Upper lobe of left lung (tissue), 6 donors: ENCODE measurements around the gene DIDO1. TPM values are rescaled to one million over a fixed set of nuclear protein-coding genes. Genes with fewer than 3 reads are reported as not detected.
A peak's percentile ranks its signal among the peaks of the same experiment; 100 is the strongest.

Experiments used
- ATAC-seq, 2 donors: fragments of 200-7000 bp; cut with Tn5 transposase; one replicate each; pipeline ENCODE4 v1.9.1; 2022; ENCODE audit warnings: mild to moderate bottlenecking in 2 of 2, moderate library complexity in 2 of 2; ENCODE audit not compliant: low FRiP score in 2 of 2
- DNase-seq, 2 donors: peaks; one replicate each; pipeline ENCODE4 v3.0.0-alpha.2; 2019 to 2020
- H3K27ac ChIP-seq, 4 donors: fragments of 200-600 bp; sonication (generic); one replicate each; pipeline ENCODE4 v1.5.1; 2016 to 2019
- H3K27me3 ChIP-seq, 4 donors: fragments of 200-600 bp; sonication (generic); one replicate each; pipeline ENCODE4 v1.5.1; 2017 to 2019
- H3K36me3 ChIP-seq, 4 donors: fragments of 200-600 bp; sonication (generic); one replicate each; pipeline ENCODE4 v1.5.1; 2016 to 2019
- H3K4me1 ChIP-seq, 4 donors: fragments of 200-600 bp; sonication (generic); one replicate each; pipeline ENCODE4 v1.5.1; 2018 to 2019
- H3K4me3 ChIP-seq, 4 donors: fragments of 200-600 bp; sonication (generic); one replicate each; pipeline ENCODE4 v1.5.1; 2017 to 2019; ENCODE audit warnings: mild to moderate bottlenecking in 2 of 4, moderate library complexity in 1 of 4
- H3K9me3 ChIP-seq, 4 donors: fragments of 200-600 bp; sonication (generic); one replicate each; pipeline ENCODE4 v1.5.1; 2018 to 2019
- CTCF ChIP-seq, 6 experiments: fragments of 450-650 bp in 4 of 6; fragments of 200-600 bp in 2 of 6; sonication (generic) in 2 of 6; IDR thresholded peaks; one replicate each; pipeline ENCODE4 v1.5.1; 2016 to 2019; ENCODE audit warnings: antibody characterized with exemption in 6 of 6
- EP300 ChIP-seq, 4 donors: sonication (generic); formaldehyde crosslinking; IDR thresholded peaks; one replicate each; pipeline ENCODE4 v1.5.1; 2017; ENCODE audit warnings: antibody characterized with exemption in 4 of 4, control low read depth in 2 of 4
- POLR2A ChIP-seq, 4 donors: fragments of 450-650 bp; IDR thresholded peaks; one replicate each; pipeline ENCODE4 v1.5.1; 2016 to 2017; ENCODE audit warnings: antibody characterized with exemption in 4 of 4, mild to moderate bottlenecking in 2 of 4
- POLR2AphosphoS5 ChIP-seq, 2 donors: sonication (generic); formaldehyde crosslinking; IDR thresholded peaks; one replicate each; pipeline ENCODE4 v1.5.1; 2017; ENCODE audit warnings: antibody characterized with exemption in 2 of 2
- WGBS, 2 donors: methylation state at CpG; one replicate each; pipeline ENCODE4 v1.1.5; 2017 to 2018; 5-methylcytosine and 5-hydroxymethylcytosine counted together
- total RNA-seq, 6 donors: library from RNA; depleted of rRNA in 4 of 6; stranded (reverse); fragments of >200 nt in 4 of 6; gene quantifications; one replicate each; pipeline versions ENCODE4 v1.1.0 to v1.2.1, GENCODE V29; 2016 to 2021
- donor health status: DM: no; HTN: no; CAD: no; lungs with moderate emphysema.
- donor health status: DM: no; HTN: yes; CAD: no; lungs with severe emphysema.

Gene DIDO1
- total RNA-seq, 6 donors from 2014 or later: 51.6 to 109 (median 58.9) TPM

GRCh38 chr20:62951896-62952372, 25.6 kb upstream of the DIDO1 start:
- Histone ChIP-seq H3K27me3 (no peaks in the 10 kb centered on the region), H3K4me3 (peak overlapping the region in 3 of 4 donors; percentile 36 to 52 (median 41)), H3K9me3 (no peaks in the 10 kb centered on the region), H3K4me1 (peaks cover 26 to 45% (median 31%) of the 10 kb centered on the region in 4 donors), H3K36me3 (peaks cover 0 to 36% (median 17%) of the 10 kb centered on the region in 4 donors), H3K27ac (peak overlapping the region in 1 of 4 donors; percentile 87)
- peak in 1 of 2 donors; percentile 55 for DNase-seq
- 94% methylated on average over 6 to 8 of the region's 8 CpGs for WGBS, 2 donors
- ATAC-seq: no peak
- no peak for TF ChIP-seq POLR2AphosphoS5 (IDR thresholded peaks at IDR 0.05)
- TF ChIP-seq CTCF (IDR thresholded peaks at IDR 0.05): no peak
- TF ChIP-seq POLR2A (IDR thresholded peaks at IDR 0.05): no peak
- TF ChIP-seq EP300 (IDR thresholded peaks at IDR 0.05): no peak

DNA sequence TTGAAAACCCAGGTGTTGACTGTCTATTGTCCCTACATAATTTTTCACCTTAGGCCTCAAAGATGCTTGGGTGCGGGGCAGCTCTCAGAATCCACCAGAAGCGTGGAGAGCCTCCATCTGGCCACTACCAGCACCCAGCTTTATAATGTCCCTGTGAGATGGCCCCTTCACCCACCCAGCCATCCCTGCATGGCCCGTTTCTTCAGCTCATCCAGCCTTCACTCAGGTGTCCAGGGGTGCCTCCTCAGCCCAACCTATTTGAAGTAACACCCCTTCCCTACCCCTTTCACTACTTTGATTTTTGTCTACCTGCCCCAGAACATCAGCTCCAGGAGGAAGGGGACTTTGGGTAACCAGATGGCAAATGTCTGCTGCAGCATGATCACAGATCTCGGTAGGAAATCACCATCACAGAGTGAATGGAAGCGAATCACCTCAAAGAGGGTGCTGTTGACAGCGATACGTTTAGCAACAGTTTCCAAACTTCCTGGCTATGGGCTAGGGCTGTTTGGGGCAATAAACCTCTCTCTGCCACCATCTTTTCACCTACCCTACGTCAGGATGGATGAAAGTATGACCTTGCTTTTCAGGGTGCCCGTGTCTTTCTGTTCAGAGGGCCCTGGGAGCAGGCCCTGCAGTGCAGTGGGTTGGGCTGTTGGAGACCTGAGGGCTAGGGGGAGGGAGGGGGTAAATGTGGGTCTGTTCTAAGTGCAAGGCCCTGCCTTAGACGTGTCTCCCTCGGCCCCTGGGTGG, 25.0 kb upstream of the DIDO1 start:
- WGBS, 2 donors: 87% methylated on average over 10 to 11 of the region's 11 CpGs
- DNase-seq: no peak
- TF ChIP-seq CTCF (IDR thresholded peaks at IDR 0.05): no peak
- Histone ChIP-seq H3K4me1 (peaks cover 26 to 45% (median 31%) of the 10 kb centered on the region in 4 donors), H3K4me3 (no peak overlapping the region), H3K27me3 (no peaks in the 10 kb centered on the region), H3K27ac (no peak overlapping the region), H3K36me3 (peaks cover 0 to 43% (median 23%) of the 10 kb centered on the region in 4 donors), H3K9me3 (no peaks in the 10 kb centered on the region)
- ATAC-seq: no peak

- TF ChIP-seq CTCF (IDR thresholded peaks at IDR 0.05): no peak
- no peak for TF ChIP-seq POLR2A (IDR thresholded peaks at IDR 0.05)
- Histone ChIP-seq H3K27me3 (no peaks in the 10 kb centered on the region), H3K9me3 (no peaks in the 10 kb centered on the region), H3K27ac (no peak overlapping the region), H3K4me3 (no peak overlapping the region), H3K4me1 (peaks cover 26 to 43% (median 31%) of the 10 kb centered on the region in 4 donors), H3K36me3 (peaks cover 3 to 48% (median 29%) of the 10 kb centered on the region in 4 donors)
- ATAC-seq (no peak), DNase-seq (no peak)
- whole genome bisulfite sequencing, 2 donors: 90 to 92% methylated on average over 5 to 8 of the region's 8 CpGs
Observed at GRCh38 chr20:62950741-62951140, 24.4 kb upstream of the DIDO1 start.

DNA sequence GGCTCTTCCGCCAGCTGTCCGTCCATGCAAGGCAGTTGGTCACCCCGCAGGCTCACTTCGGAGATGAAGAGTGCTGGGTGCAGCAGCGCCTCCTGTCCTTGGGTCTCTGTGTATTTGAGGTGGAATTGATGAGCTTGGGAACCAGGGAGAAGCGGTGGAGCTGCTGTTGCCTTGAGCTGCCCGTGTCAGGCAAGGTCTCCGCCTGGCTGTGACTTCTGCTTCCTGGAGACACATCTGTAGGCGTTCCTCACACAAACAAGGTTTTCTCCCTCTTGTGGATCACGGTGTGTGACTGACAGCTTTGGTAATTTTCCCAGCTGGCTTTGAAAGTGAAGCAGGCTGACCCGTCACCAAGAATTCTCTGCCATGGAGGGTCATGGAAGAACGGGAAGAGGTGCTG, 23.7 kb upstream of the DIDO1 start:
- Histone ChIP-seq H3K27ac (no peak overlapping the region), H3K9me3 (no peaks in the 10 kb centered on the region), H3K4me3 (no peak overlapping the region), H3K27me3 (no peaks in the 10 kb centered on the region), H3K36me3 (peaks cover 7 to 56% (median 37%) of the 10 kb centered on the region in 4 donors), H3K4me1 (peaks cover 26 to 35% (median 31%) of the 10 kb centered on the region in 4 donors)
- TF ChIP-seq CTCF (IDR thresholded peaks at IDR 0.05): no peak
- 92 to 98% methylated on average over 8 to 12 of the region's 12 CpGs for WGBS, 2 donors
- DNase-seq (no peak), ATAC-seq (no peak)
